Activated T-helper 1 cell treated with anti-CD3 and anti-CD28 coated beads, Interleukin-12 subunit alpha, Interleukin-12 subunit beta, Interleukin-2, Interleukin-4 antibody, amounts not matched to agents 30 ng/mL and 10 ng/mL and 1 ng/mL, durations not matched to agents 14 hours and 24 hours and 36 hours (primary cell): ENCODE measurements around the gene SLC7A6. TPM values are rescaled to one million over a fixed set of nuclear protein-coding genes. Genes with fewer than 3 reads are reported as not detected.

Experiments
- DNase-seq: peaks from one replicate; pipeline ENCODE4 v3.0.0; 2021; ENCODE audit warnings: low spot score
- H3K27ac Mint-ChIP-seq: one replicate; pipeline ENCODE4 v1.8.0; 2021; ENCODE audit warnings: mild to moderate bottlenecking, mixed read lengths
- H3K27me3 Mint-ChIP-seq: one replicate; pipeline ENCODE4 v1.8.0; 2022; ENCODE audit warnings: mild to moderate bottlenecking, moderate library complexity, mixed read lengths; ENCODE audit not compliant: insufficient read depth
- H3K36me3 Mint-ChIP-seq: one replicate; pipeline ENCODE4 v1.8.0; 2021; ENCODE audit warnings: low read depth, mixed read lengths
- H3K4me1 Mint-ChIP-seq: one replicate; pipeline ENCODE4 v1.8.0; 2021; ENCODE audit warnings: low read depth, mixed read lengths
- H3K4me3 Mint-ChIP-seq: one replicate; pipeline ENCODE4 v1.8.0; 2021; ENCODE audit warnings: mild to moderate bottlenecking, moderate library complexity, mixed read lengths
- H3K9me3 Mint-ChIP-seq: one replicate; pipeline ENCODE4 v1.8.0; 2021; ENCODE audit warnings: mixed read lengths
- intact Hi-C: fragments of 100-400 bp; cut with micrococcal nuclease; formaldehyde crosslinking; loops from one replicate; pipeline ENCODE4 v1.15.1; 2024
- total RNA-seq: library from RNA; stranded (reverse); gene quantifications from 2 replicates; pipeline ENCODE4 v1.2.3, GENCODE V29; 2022

Gene SLC7A6
- total RNA-seq, 1 donor from 2014 or later, result 143 TPM

GRCh38 chr16:68229431-68230175 lies 34.7 kb upstream of the SLC7A6 start:
- Mint-ChIP-seq H3K27me3 (no peaks in the 10 kb centered on the region), H3K9me3 (no peaks in the 10 kb centered on the region), H3K27ac (peak overlapping the region; percentile 63), H3K36me3 (peaks cover 26% of the 10 kb centered on the region), H3K4me3 (no peak overlapping the region), H3K4me1 (peaks cover 47% of the 10 kb centered on the region)
- intact Hi-C loops, result loop anchor here (1.0 to 5.0 kb wide), 5 partner anchors 8 to 236 kb away; no protein-coding TSS in a partner anchor
- DNase-seq, result no peak

GRCh38 chr16:68230176-68230571 lies 34.2 kb upstream of the SLC7A6 start:
- H3K27me3 Mint-ChIP-seq, result no peaks in the 10 kb centered on the region
- peaks cover 47% of the 10 kb centered on the region for H3K4me1 Mint-ChIP-seq
- no peak overlapping the region for H3K4me3 Mint-ChIP-seq
- no peak for DNase-seq
- H3K36me3 Mint-ChIP-seq, result peaks cover 25% of the 10 kb centered on the region
- no peaks in the 10 kb centered on the region for H3K9me3 Mint-ChIP-seq
- H3K27ac Mint-ChIP-seq, result no peak overlapping the region
- intact Hi-C loops, result no loop called here

- no peaks in the 10 kb centered on the region for H3K9me3 Mint-ChIP-seq
- H3K36me3 Mint-ChIP-seq, result peaks cover 17% of the 10 kb centered on the region
- no peak overlapping the region for H3K27ac Mint-ChIP-seq
- H3K4me1 Mint-ChIP-seq, result peaks cover 40% of the 10 kb centered on the region
- H3K4me3 Mint-ChIP-seq, result no peak overlapping the region
- intact Hi-C loops, result no loop called here
- no peaks in the 10 kb centered on the region for H3K27me3 Mint-ChIP-seq
- DNase-seq, result no peak
Measured at GRCh38 chr16:68230956-68231355, 33.4 kb upstream of the SLC7A6 start.

GRCh38 chr16:68231384-68232136 lies 32.8 kb upstream of the SLC7A6 start:
- no peak for DNase-seq
- Mint-ChIP-seq H3K27me3 (no peaks in the 10 kb centered on the region), H3K9me3 (no peaks in the 10 kb centered on the region), H3K4me3 (no peak overlapping the region), H3K36me3 (peaks cover 17% of the 10 kb centered on the region), H3K4me1 (peaks cover 37% of the 10 kb centered on the region), H3K27ac (no peak overlapping the region)
- intact Hi-C loops, result no loop called here

GRCh38 chr16:68232335-68232734 lies 32.0 kb upstream of the SLC7A6 start:
- Mint-ChIP-seq H3K4me3 (no peak overlapping the region), H3K27ac (no peak overlapping the region)

GRCh38 chr16:68233085-68233834 lies 31.1 kb upstream of the SLC7A6 start:
- Mint-ChIP-seq H3K4me1 (peaks cover 32% of the 10 kb centered on the region), H3K36me3 (peaks cover 7% of the 10 kb centered on the region), H3K4me3 (no peak overlapping the region), H3K9me3 (no peaks in the 10 kb centered on the region), H3K27me3 (peaks cover 3% of the 10 kb centered on the region), H3K27ac (no peak overlapping the region)
- intact Hi-C loops, result no loop called here
- no peak for DNase-seq

More at GRCh38 chr16:68232335-68232734, 32.0 kb upstream of the SLC7A6 start:
- H3K4me1 Mint-ChIP-seq, result peaks cover 36% of the 10 kb centered on the region
- H3K9me3 Mint-ChIP-seq, result no peaks in the 10 kb centered on the region
- intact Hi-C loops, result no loop called here
- DNase-seq, result no peak
- H3K36me3 Mint-ChIP-seq, result peaks cover 12% of the 10 kb centered on the region
- no peaks in the 10 kb centered on the region for H3K27me3 Mint-ChIP-seq

DNA sequence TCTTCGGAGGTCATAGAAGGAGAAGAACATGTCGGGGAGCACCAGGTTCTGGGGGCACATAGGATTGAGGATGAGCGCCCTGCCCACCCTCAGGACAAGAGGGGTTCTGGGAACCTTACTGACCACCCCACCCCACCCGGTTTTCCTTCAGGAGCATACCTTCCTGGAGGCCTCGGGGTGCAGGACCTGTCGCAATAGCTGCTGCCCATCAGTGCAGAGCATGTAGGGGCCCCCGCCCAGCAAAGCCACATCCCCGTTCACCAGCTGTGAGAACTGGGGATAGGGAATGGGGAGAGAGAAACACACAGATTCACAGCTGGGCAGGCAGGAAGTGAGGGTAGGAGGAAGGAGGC lies 30.5 kb upstream of the SLC7A6 start:
- Mint-ChIP-seq H3K4me3 (no peak overlapping the region), H3K36me3 (peaks cover 7% of the 10 kb centered on the region), H3K9me3 (no peaks in the 10 kb centered on the region), H3K27ac (no peak overlapping the region), H3K27me3 (peaks cover 3% of the 10 kb centered on the region), H3K4me1 (peaks cover 32% of the 10 kb centered on the region)
- intact Hi-C loops, result no loop called here
- DNase-seq, result no peak

GRCh38 chr16:68234188-68235107 lies 29.9 kb upstream of the SLC7A6 start:
- intact Hi-C loops, result loop anchor here (5.0 kb wide), 1 partner anchor 297 kb away; the partner anchor contains the start of gene PSMB10

DNA sequence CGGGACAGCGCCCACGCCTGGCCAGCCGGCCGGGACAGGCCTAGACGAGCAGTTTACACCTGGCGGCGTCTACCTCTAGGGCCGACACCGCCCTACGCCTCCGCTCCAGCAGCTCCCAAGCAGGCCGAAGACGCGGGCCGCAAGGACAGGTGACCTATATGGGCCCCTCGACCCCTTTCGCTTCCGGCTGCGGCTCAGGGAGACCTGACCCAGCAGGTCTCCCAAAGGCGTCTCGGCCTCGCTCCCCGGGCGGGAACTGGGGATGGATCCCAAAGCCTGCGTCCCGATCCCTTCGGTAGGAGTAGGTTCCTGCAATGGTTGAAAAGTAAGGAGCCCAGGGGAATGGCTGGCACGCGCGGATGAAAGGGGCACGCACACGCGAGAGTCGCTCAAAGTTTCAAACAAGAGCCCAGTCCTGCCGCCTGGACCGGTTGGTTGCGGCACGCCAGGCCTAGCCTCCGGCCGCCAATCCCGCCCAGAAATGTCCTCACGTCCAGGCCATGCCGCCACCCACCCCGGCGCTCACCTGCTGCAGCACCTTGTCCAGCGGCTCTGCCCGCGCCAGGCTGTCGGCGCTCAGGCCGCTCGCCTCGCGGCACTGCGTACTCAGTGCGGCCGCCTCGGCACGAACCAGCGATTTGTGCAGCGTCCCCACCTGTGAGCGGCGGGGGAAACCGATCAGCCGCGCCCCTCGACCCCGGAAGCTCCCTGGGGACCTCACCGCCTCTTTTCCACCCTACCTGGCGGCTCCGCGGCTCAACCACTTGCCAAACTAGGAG lies 29.0 kb upstream of the SLC7A6 start:
- no peak overlapping the region for H3K27ac Mint-ChIP-seq
- DNase-seq, result no peak
- H3K4me1 Mint-ChIP-seq, result peaks cover 26% of the 10 kb centered on the region
- H3K36me3 Mint-ChIP-seq, result no peaks in the 10 kb centered on the region
- no peaks in the 10 kb centered on the region for H3K9me3 Mint-ChIP-seq
- intact Hi-C loops, result loop anchor here (5.0 kb wide), 1 partner anchor 298 kb away; the partner anchor contains the start of gene PSMB10
- H3K4me3 Mint-ChIP-seq, result no peak overlapping the region
- H3K27me3 Mint-ChIP-seq, result peaks cover 3% of the 10 kb centered on the region

More at GRCh38 chr16:68234188-68235107, 29.9 kb upstream of the SLC7A6 start:
- Mint-ChIP-seq H3K36me3 (peaks cover 2% of the 10 kb centered on the region), H3K4me1 (peaks cover 28% of the 10 kb centered on the region), H3K27me3 (peaks cover 3% of the 10 kb centered on the region), H3K9me3 (no peaks in the 10 kb centered on the region), H3K4me3 (no peak overlapping the region), H3K27ac (no peak overlapping the region)
- DNase-seq, result no peak

DNA sequence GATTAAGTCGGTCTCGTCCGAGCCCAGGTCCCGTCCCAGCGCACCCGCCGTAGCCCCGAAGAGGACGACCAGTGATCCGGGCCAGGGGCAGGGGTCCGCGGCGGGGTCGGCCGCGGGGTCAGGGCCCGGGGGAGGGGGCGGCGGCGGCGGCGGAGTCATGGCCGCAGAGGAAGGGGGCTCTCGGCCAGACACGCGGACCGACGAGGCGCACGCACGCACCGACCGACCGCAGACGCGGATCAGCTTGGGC lies 28.5 kb upstream of the SLC7A6 start, which contains the start of gene ESRP2:
Gene ESRP2 (minus strand): TSS at position 241 of the 250 bp plus-strand sequence. CDS start 82 bp downstream, at position 159.
- Mint-ChIP-seq H3K27ac (peak within 1 kb of the TSS; percentile 52), H3K36me3 (no peaks in the 10 kb centered on the region), H3K4me3 (peak within 1 kb of the TSS; percentile 84), H3K4me1 (peaks cover 26% of the 10 kb centered on the region), H3K27me3 (peaks cover 3% of the 10 kb centered on the region), H3K9me3 (no peaks in the 10 kb centered on the region)
- intact Hi-C loops, result loop anchor here (2.0 to 5.0 kb wide), 2 partner anchors 75 to 299 kb away; partner anchors contain the start of genes PRMT7, PSMB10 and SLC7A6OS
- DNase-seq, result no peak

DNA sequence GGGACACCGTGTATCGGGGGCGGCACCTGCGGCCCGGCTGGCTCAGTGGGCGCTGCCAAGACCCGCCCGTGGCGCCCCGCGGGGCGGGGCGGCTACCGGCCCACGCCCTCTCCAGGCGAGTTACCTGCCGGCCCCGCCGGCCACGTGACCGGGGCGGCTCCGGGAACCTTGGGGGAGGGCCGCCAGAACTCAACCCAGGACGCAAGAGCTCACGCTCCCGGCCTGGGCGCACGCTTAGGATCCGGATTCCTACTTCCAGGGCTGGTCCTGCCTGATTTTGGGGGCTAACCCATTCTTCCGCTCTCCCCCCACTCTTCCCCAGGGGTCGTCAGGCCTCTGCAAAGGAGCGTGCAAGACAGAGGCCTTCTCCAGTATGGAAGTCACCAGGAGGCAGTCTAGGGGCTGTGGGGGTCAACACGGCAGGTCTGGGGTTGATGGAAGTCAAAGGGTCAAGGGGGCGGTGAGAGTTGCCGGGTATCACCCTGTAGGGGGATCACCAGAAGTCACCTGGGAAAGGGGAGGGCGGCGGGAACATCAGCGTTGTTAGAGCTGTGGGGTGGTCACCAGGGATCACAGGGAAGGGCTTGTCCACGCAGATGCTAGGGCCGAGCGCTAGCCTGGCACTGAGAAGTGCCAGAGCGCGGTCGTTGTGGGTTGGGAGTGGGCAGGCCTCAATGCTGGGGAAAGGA lies 28.0 kb upstream of the SLC7A6 start:
- peak overlapping the region; percentile 84 for H3K4me3 Mint-ChIP-seq
- H3K4me1 Mint-ChIP-seq, result peaks cover 26% of the 10 kb centered on the region
- peaks cover 3% of the 10 kb centered on the region for H3K27me3 Mint-ChIP-seq
- peak overlapping the region; percentile 52 for H3K27ac Mint-ChIP-seq
- intact Hi-C loops, result loop anchor here (2.0 to 5.0 kb wide), 2 partner anchors 75 to 299 kb away; partner anchors contain the start of genes PRMT7, PSMB10 and SLC7A6OS
- no peak for DNase-seq
- H3K9me3 Mint-ChIP-seq, result no peaks in the 10 kb centered on the region
- no peaks in the 10 kb centered on the region for H3K36me3 Mint-ChIP-seq
